A673 (cell line): Measurements from ENCODE around the gene AMY2B.

ENCODE experiments used
- CTCF ChIP-seq: fragments of 300-800, 200-600 bp; sonication (generic); conservative IDR thresholded peaks from 2 replicates; pipeline ENCODE4 v1.5.1; 2017; ENCODE audit warnings: low read depth, mild to moderate bottlenecking, antibody characterized with exemption, low read length, moderate library complexity, mixed read lengths
- EZH2 ChIP-seq: fragments of 200-600 bp; sonication (generic); IDR thresholded peaks from 2 replicates; pipeline ENCODE4 v1.6.1; 2017; ENCODE audit warnings: borderline replicate concordance, low read depth, mild to moderate bottlenecking, mixed read lengths, antibody characterized with exemption, low read length; ENCODE audit not compliant: poor library complexity, severe bottlenecking

GRCh38 chr1:103561643-103562395 is 9.6 kb upstream of the AMY2B start:
- no peak for TF ChIP-seq CTCF
- no peak for TF ChIP-seq EZH2
